MCF 10A (cell line): Measurements from ENCODE around the gene PSMA4. TPM values are rescaled to one million over a fixed set of nuclear protein-coding genes. Genes with fewer than 3 reads are reported as not detected.

ENCODE experiments used
- BruUV-seq: library from RNA; stranded (reverse); fragments of 400-500 nt; replicated peaks from 2 replicates; lab custom pipeline; 2021; lab: Mats Ljungman, UMichigan
- CTCF ChIA-PET: fragments of 300-600 bp; sonication (Branson Sonifier 250); formaldehyde crosslinking; extraction: SDS; loops from one replicate; lab custom pipeline; 2021; ENCODE audit warnings: antibody characterized with exemption, inconsistent platforms; lab: Yijun Ruan, JAX
- POLR2A ChIA-PET: fragments of 300-600, 350-650 bp; sonication (Branson Sonifier 250); formaldehyde crosslinking; extraction: SDS; loops from one replicate; lab custom pipeline; 2020; ENCODE audit warnings: antibody characterized with exemption, inconsistent platforms; lab: Yijun Ruan, JAX
- DNase-seq: peaks from one replicate; pipeline ENCODE4 v3.0.0-alpha.2; 2018; ENCODE audit not compliant: unreplicated experiment
- H3K27ac Mint-ChIP-seq: one replicate; pipeline ENCODE4 v1.8.0; 2022; ENCODE audit warnings: mild to moderate bottlenecking, low read depth, mixed read lengths; ENCODE audit not compliant: unreplicated experiment
- H3K27me3 Mint-ChIP-seq: one replicate; pipeline ENCODE4 v1.8.0; 2022; ENCODE audit warnings: mixed read lengths; ENCODE audit not compliant: insufficient read depth, unreplicated experiment
- H3K36me3 Mint-ChIP-seq: one replicate; pipeline ENCODE4 v1.8.0; 2022; ENCODE audit warnings: mild to moderate bottlenecking, moderate library complexity, mixed read lengths; ENCODE audit not compliant: insufficient read depth, unreplicated experiment
- H3K4me1 Mint-ChIP-seq: one replicate; pipeline ENCODE4 v1.8.0; 2022; ENCODE audit warnings: mixed read lengths; ENCODE audit not compliant: insufficient read depth, unreplicated experiment
- H3K4me3 Mint-ChIP-seq: one replicate; pipeline ENCODE4 v1.8.0; 2022; ENCODE audit warnings: mild to moderate bottlenecking, moderate library complexity, mixed read lengths; ENCODE audit not compliant: unreplicated experiment
- H3K9me3 Mint-ChIP-seq: one replicate; pipeline ENCODE4 v1.8.0; 2022; ENCODE audit warnings: mixed read lengths; ENCODE audit not compliant: unreplicated experiment
- CTCF ChIP-seq: fragments of 200-600 bp; IDR thresholded peaks from one replicate; pipeline ENCODE4 v1.8.0; 2022; ENCODE audit warnings: antibody characterized with exemption, mild to moderate bottlenecking; ENCODE audit not compliant: unreplicated experiment
- intact Hi-C: fragments of 100-400 bp; cut with micrococcal nuclease; formaldehyde crosslinking; loops from 2 replicates; pipeline ENCODE4 v1.14.1; 2022
- total RNA-seq: library from RNA; stranded (reverse); gene quantifications from 2 replicates; pipeline ENCODE4 v1.2.3, GENCODE V29; 2022

The PSMA4 gene
- total RNA-seq, 1 experiment from 2014 or later: 221 TPM

- BruUV-seq: no TSS peak
- DNase-seq: peak; percentile 1
- H3K36me3 Mint-ChIP-seq: peaks cover 54% of the 10 kb centered on the region
- H3K27ac Mint-ChIP-seq: peak overlapping the region; percentile 97
- peaks cover 14% of the 10 kb centered on the region for H3K4me1 Mint-ChIP-seq
- CTCF ChIA-PET: interaction anchor here (1.5 to 2.1 kb wide), 2 partner anchors 25 to 169 kb away, joined by 5 to 6 read pairs; no protein-coding TSS in a partner anchor
- intact Hi-C loops: loop anchor here (2.0 kb wide), 1 partner anchor 24 kb away; the partner anchor contains the start of gene CHRNA5
- no peaks in the 10 kb centered on the region for H3K9me3 Mint-ChIP-seq
- POLR2A ChIA-PET: interaction anchor here (0.6 to 4.7 kb wide), 21 partner anchors 9 to 852 kb away, joined by 3 to 67 read pairs (median 6); partner anchors contain the start of genes CHRNA5, HYKK, IREB2 and SKIC8
- H3K27me3 Mint-ChIP-seq: no peaks in the 10 kb centered on the region
- TF ChIP-seq CTCF: no peak
- H3K4me3 Mint-ChIP-seq: peak overlapping the region; percentile 92
Measured at GRCh38 chr15:78540871-78541743, 863 bp downstream of the PSMA4 start.

- peak overlapping the region; percentile 97 for H3K27ac Mint-ChIP-seq
- peaks cover 14% of the 10 kb centered on the region for H3K4me1 Mint-ChIP-seq
- H3K9me3 Mint-ChIP-seq: no peaks in the 10 kb centered on the region
- CTCF ChIA-PET: interaction anchor here (1.5 to 2.1 kb wide), 2 partner anchors 25 to 168 kb away, joined by 5 to 6 read pairs; no protein-coding TSS in a partner anchor
- no peaks in the 10 kb centered on the region for H3K27me3 Mint-ChIP-seq
- peaks cover 60% of the 10 kb centered on the region for H3K36me3 Mint-ChIP-seq
- intact Hi-C loops: loop anchor here (2.0 kb wide), 1 partner anchor 23 kb away; the partner anchor contains the start of gene CHRNA5
- DNase-seq: no peak
- no peak for TF ChIP-seq CTCF
- POLR2A ChIA-PET: interaction anchor here (0.9 to 4.7 kb wide), 9 partner anchors 8 to 257 kb away, joined by 3 to 67 read pairs (median 7); partner anchors contain the start of genes CHRNA5, HYKK, IREB2 and SKIC8
- TSS peak; percentile 39 for BruUV-seq
- peak overlapping the region; percentile 92 for H3K4me3 Mint-ChIP-seq
Measured at GRCh38 chr15:78541744-78542034, 1.4 kb downstream of the PSMA4 start.

- Mint-ChIP-seq H3K4me1 (peaks cover 14% of the 10 kb centered on the region), H3K27me3 (no peaks in the 10 kb centered on the region), H3K9me3 (no peaks in the 10 kb centered on the region), H3K4me3 (peak overlapping the region; percentile 92), H3K36me3 (peaks cover 70% of the 10 kb centered on the region), H3K27ac (peak overlapping the region; percentile 97)
- ChIA-PET CTCF (interaction anchor here (0.6 to 0.7 kb wide), 2 partner anchors 105 to 270 kb away, joined by 3 read pairs; no protein-coding TSS in a partner anchor), POLR2A (interaction anchor here (0.5 to 4.7 kb wide), 4 partner anchors 23 to 104 kb away, joined by 4 to 67 read pairs (median 31); partner anchors contain the start of genes CHRNA5, HYKK and IREB2)
- no TSS peak for BruUV-seq
- TF ChIP-seq CTCF: no peak
- DNase-seq: no peak
- intact Hi-C loops: no loop called here
Measured at GRCh38 chr15:78542647-78543046, 2.4 kb downstream of the PSMA4 start.

- Mint-ChIP-seq H3K4me1 (no peaks in the 10 kb centered on the region), H3K4me3 (no peak overlapping the region), H3K36me3 (peaks cover 45% of the 10 kb centered on the region), H3K9me3 (no peaks in the 10 kb centered on the region), H3K27ac (no peak overlapping the region), H3K27me3 (no peaks in the 10 kb centered on the region)
- DNase-seq: no peak
- intact Hi-C loops: no loop called here
- ChIA-PET CTCF (no interaction called here), POLR2A (interaction anchor here (1.0 to 1.4 kb wide), 3 partner anchors 9 to 43 kb away, joined by 4 to 8 read pairs (median 7); partner anchors contain the start of gene PSMA4)
- TF ChIP-seq CTCF: no peak
- BruUV-seq: no TSS peak
Measured at GRCh38 chr15:78550194-78550593, 9.9 kb downstream of the PSMA4 start.
